NB4 (cell line): ENCODE measurements around the gene DPYD.

ENCODE experiments used
- CTCF ChIP-seq: IDR thresholded peaks from one replicate; pipeline ENCODE4 v1.5.1; 2012; ENCODE audit warnings: low read depth, low read length
- POLR2A ChIP-seq: IDR thresholded peaks from 2 replicates; pipeline ENCODE4 v1.6.1; 2011; ENCODE audit warnings: mild to moderate bottlenecking; ENCODE audit not compliant: insufficient read length; ENCODE audit errors: extremely low read depth

- TF ChIP-seq CTCF (no peak), POLR2A (no peak)
These were observed 579.9 kb downstream of the DPYD start for GRCh38 chr1:97340951-97341350.
